Spleen (tissue), 11 donors: ENCODE data around the gene TTLL1. TPM values are rescaled to one million over a fixed set of nuclear protein-coding genes. Genes with fewer than 3 reads are reported as not detected.

Source experiments
- DNase-seq: peaks from one replicate; pipeline ENCODE4 v3.0.0-alpha.2; 2020
- H3K27ac ChIP-seq, 8 donors: fragments of 200-600 bp; sonication (generic) in 7 of 8; 1 replicate in 4 of 8; 2 replicates in 4 of 8; pipeline versions ENCODE4 v1.5.0 to v1.8.0; 2016 to 2021; ENCODE audit warnings: inconsistent platforms in 4 of 8, mild to moderate bottlenecking in 4 of 8, moderate library complexity in 1 of 8
- H3K27me3 ChIP-seq, 7 donors: fragments of 200-600 bp; sonication (generic) in 6 of 7; replicated peaks in 1 of 7; 1 replicate in 4 of 7; 2 replicates in 3 of 7; pipeline versions ENCODE4 v1.5.0 to v1.8.0; 2016 to 2021; ENCODE audit warnings: inconsistent platforms in 3 of 7, mild to moderate bottlenecking in 1 of 7
- H3K36me3 ChIP-seq, 6 donors: fragments of 200-600 bp; sonication (generic) in 5 of 6; 1 replicate in 4 of 6; 2 replicates in 2 of 6; pipeline versions ENCODE4 v1.5.0 to v1.8.0; 2016 to 2021; ENCODE audit warnings: inconsistent platforms in 2 of 6
- H3K4me1 ChIP-seq, 6 donors: fragments of 200-600 bp; sonication (generic) in 5 of 6; 1 replicate in 3 of 6; 2 replicates in 3 of 6; pipeline versions ENCODE4 v1.5.0 to v1.8.0; 2016 to 2021; ENCODE audit warnings: inconsistent platforms in 3 of 6
- H3K4me3 ChIP-seq, 8 donors: fragments of 200-600 bp; sonication (generic) in 7 of 8; 1 replicate in 4 of 8; 2 replicates in 4 of 8; pipeline versions ENCODE4 v1.5.0 to v1.8.0; 2016 to 2021; ENCODE audit warnings: inconsistent platforms in 4 of 8, mild to moderate bottlenecking in 4 of 8, moderate library complexity in 2 of 8
- H3K9me3 ChIP-seq, 8 donors: fragments of 200-600 bp; sonication (generic) in 7 of 8; 1 replicate in 4 of 8; 2 replicates in 4 of 8; pipeline versions ENCODE4 v1.5.0 to v1.8.0; 2016 to 2021; ENCODE audit warnings: inconsistent platforms in 4 of 8
- CTCF ChIP-seq, 11 experiments: fragments of 200-600 bp in 7 of 11; fragments of 450-650 bp in 4 of 11; sonication (generic) in 4 of 11; IDR thresholded peaks in 8 of 11; conservative IDR thresholded peaks in 3 of 11; 1 replicate in 7 of 11; 2 replicates in 4 of 11; pipeline versions ENCODE4 v1.4.0 to v1.8.0; 2016 to 2021; ENCODE audit warnings: antibody characterized with exemption in 11 of 11, inconsistent platforms in 4 of 11, mild to moderate bottlenecking in 1 of 11
- POLR2A ChIP-seq, 3 donors: fragments of 450-650 bp; IDR thresholded peaks; one replicate each; pipeline ENCODE4 v1.5.1; 2017; ENCODE audit warnings: antibody characterized with exemption in 3 of 3, mild to moderate bottlenecking in 1 of 3
- POLR2AphosphoS5 ChIP-seq, 3 donors: sonication (generic); formaldehyde crosslinking; IDR thresholded peaks; one replicate each; pipeline ENCODE4 v1.5.1; 2017; ENCODE audit warnings: antibody characterized with exemption in 3 of 3
- WGBS, 5 donors: extraction: QIAGEN DNeasy Blood & Tissue Kit in 3 of 5; methylation state at CpG; one replicate each; pipeline versions ENCODE4 v1.1.5 to v1.1.7; 2013 to 2018; 5-methylcytosine and 5-hydroxymethylcytosine counted together
- intact Hi-C: fragments of 100-400 bp; cut with DNase I; formaldehyde crosslinking; loops from one replicate; pipeline ENCODE4 v1.15.0; 2023; ENCODE audit warnings: low total_unique reads
- polyA plus RNA-seq, 3 donors: library from polyadenylated mRNA; stranded (reverse); fragments of 200-250 nt; gene quantifications; one replicate each; pipeline ENCODE4 v1.2.1, GENCODE V29; 2013
- total RNA-seq, 7 donors: library from RNA; depleted of rRNA in 3 of 7; stranded (reverse); fragments of >200 nt in 3 of 7; fragmentation: NEBNext Ultra II Directional in 4 of 7; extraction: Animal tissue kit (Norgen Biotek cat#: 25700) in 4 of 7; gene quantifications; one replicate each; pipeline versions ENCODE4 v1.1.0 to v1.2.1, GENCODE V29; 2016 to 2021
- donor health status: healthy with polysubstance abuse.
- donor health status: DM: no; HTN: no; CAD: no; lungs with moderate emphysema.
- donor health status: DM: no; HTN: no; CAD: no.
- donor health status: Bipolar disorder and iron deficiency.
- donor health status: healthy.
- donor health status: DM: no; HTN: no; CAD: no.
- donor health status: DM: yes; HTN: yes; CAD: no.

Gene TTLL1
- total and polyA plus RNA-seq, 10 donors: 2.8 to 5.6 (median 3.6) TPM

GRCh38 chr22:43110927-43111623 lies 21.9 kb upstream of the TTLL1 start:
- Histone ChIP-seq H3K4me3 (peak overlapping the region; percentile 54 to 85 (median 64)), H3K27me3 (peaks cover 4 to 73% (median 38%) of the 10 kb centered on the region in 7 donors), H3K36me3 (no peaks in the 10 kb centered on the region), H3K9me3 (no peaks in the 10 kb centered on the region), H3K27ac (peak overlapping the region in 5 of 8 donors; percentile 7 to 47 (median 31)), H3K4me1 (peaks cover 6 to 47% (median 31%) of the 10 kb centered on the region in 6 donors)
- 0 to 6% (median 3%) methylated on average over 27 to 86 of the region's 86 CpGs for WGBS, 5 donors
- peak in 2 of 3 donors; percentile 19 to 55 for TF ChIP-seq POLR2AphosphoS5 (IDR thresholded peaks at IDR 0.05)
- no peak for TF ChIP-seq CTCF (IDR thresholded peaks at IDR 0.05 in 8 of 11, conservative IDR thresholded peaks at IDR 0.05 in 3 of 11)
- no peak for TF ChIP-seq POLR2A (IDR thresholded peaks at IDR 0.05)
- intact Hi-C loops: no loop called here
- peak; percentile 84 for DNase-seq

- Histone ChIP-seq H3K36me3 (no peaks in the 10 kb centered on the region), H3K9me3 (no peaks in the 10 kb centered on the region), H3K4me3 (peak within 1 kb of the TSS; percentile 54 to 85 (median 64)), H3K4me1 (peaks cover 6 to 41% (median 26%) of the 10 kb centered on the region in 6 donors), H3K27me3 (peaks cover 4 to 71% (median 38%) of the 10 kb centered on the region in 7 donors), H3K27ac (peak within 1 kb of the TSS in 5 of 8 donors; percentile 7 to 47 (median 31))
- peak; percentile 84 for DNase-seq
- WGBS, 5 donors: 0 to 1% (median 0%) methylated on average over 5 to 49 of the region's 49 CpGs
- intact Hi-C loops: no loop called here
- TF ChIP-seq CTCF (IDR thresholded peaks at IDR 0.05 in 8 of 11, conservative IDR thresholded peaks at IDR 0.05 in 3 of 11): peak in 5 of 11 experiments; percentile 1 to 47 (median 18)
- no peak for TF ChIP-seq POLR2A (IDR thresholded peaks at IDR 0.05)
These were observed 21.3 kb upstream of the TTLL1 start, which contains the start of gene BIK for GRCh38 chr22:43110444-43110926. Gene BIK, plus strand, starts transcription at chr22:43110750. Its CDS starts 13,273 bp downstream, at chr22:43124023.

GRCh38 chr22:43109921-43110443 lies 20.8 kb upstream of the TTLL1 start:
- no peaks in the 10 kb centered on the region for H3K36me3 ChIP-seq
- intact Hi-C loops: no loop called here
- DNase-seq: no peak
- no peak for TF ChIP-seq POLR2AphosphoS5 (IDR thresholded peaks at IDR 0.05)
- TF ChIP-seq CTCF (IDR thresholded peaks at IDR 0.05 in 8 of 11, conservative IDR thresholded peaks at IDR 0.05 in 3 of 11): peak in 1 of 11 experiments; percentile 16
- H3K4me1 ChIP-seq: peaks cover 6 to 36% (median 23%) of the 10 kb centered on the region in 6 donors
- H3K4me3 ChIP-seq: peak overlapping the region; percentile 54 to 85 (median 64)
- whole genome bisulfite sequencing, 5 donors: 14 to 21% (median 16%) methylated on average over 16 to 32 of the region's 32 CpGs
- peaks cover 4 to 66% (median 38%) of the 10 kb centered on the region in 7 donors for H3K27me3 ChIP-seq
- H3K9me3 ChIP-seq: no peaks in the 10 kb centered on the region
- H3K27ac ChIP-seq: peak overlapping the region in 1 of 8 donors; percentile 47

GRCh38 chr22:43109511-43109910 lies 20.3 kb upstream of the TTLL1 start:
- intact Hi-C loops: no loop called here
- H3K4me1 ChIP-seq: peaks cover 6 to 32% (median 23%) of the 10 kb centered on the region in 6 donors
- no peak for DNase-seq
- H3K27me3 ChIP-seq: peaks cover 4 to 61% (median 38%) of the 10 kb centered on the region in 7 donors
- H3K4me3 ChIP-seq: no peak overlapping the region
- no peak overlapping the region for H3K27ac ChIP-seq
- TF ChIP-seq POLR2AphosphoS5 (IDR thresholded peaks at IDR 0.05) (no peak), POLR2A (IDR thresholded peaks at IDR 0.05) (no peak), CTCF (IDR thresholded peaks at IDR 0.05 in 8 of 11, conservative IDR thresholded peaks at IDR 0.05 in 3 of 11) (no peak)
- H3K9me3 ChIP-seq: no peaks in the 10 kb centered on the region
- 63 to 79% (median 66%) methylated on average over 5 of the region's 5 CpGs for WGBS, 5 donors
- H3K36me3 ChIP-seq: no peaks in the 10 kb centered on the region
